ENCODE results near the gene IL4. TPM values are rescaled to one million over a fixed set of nuclear protein-coding genes. Genes with fewer than 3 reads are reported as not detected.

IL4 gene
- total RNA-seq, 4 donors from 2014 or later, result not detected

DNA sequence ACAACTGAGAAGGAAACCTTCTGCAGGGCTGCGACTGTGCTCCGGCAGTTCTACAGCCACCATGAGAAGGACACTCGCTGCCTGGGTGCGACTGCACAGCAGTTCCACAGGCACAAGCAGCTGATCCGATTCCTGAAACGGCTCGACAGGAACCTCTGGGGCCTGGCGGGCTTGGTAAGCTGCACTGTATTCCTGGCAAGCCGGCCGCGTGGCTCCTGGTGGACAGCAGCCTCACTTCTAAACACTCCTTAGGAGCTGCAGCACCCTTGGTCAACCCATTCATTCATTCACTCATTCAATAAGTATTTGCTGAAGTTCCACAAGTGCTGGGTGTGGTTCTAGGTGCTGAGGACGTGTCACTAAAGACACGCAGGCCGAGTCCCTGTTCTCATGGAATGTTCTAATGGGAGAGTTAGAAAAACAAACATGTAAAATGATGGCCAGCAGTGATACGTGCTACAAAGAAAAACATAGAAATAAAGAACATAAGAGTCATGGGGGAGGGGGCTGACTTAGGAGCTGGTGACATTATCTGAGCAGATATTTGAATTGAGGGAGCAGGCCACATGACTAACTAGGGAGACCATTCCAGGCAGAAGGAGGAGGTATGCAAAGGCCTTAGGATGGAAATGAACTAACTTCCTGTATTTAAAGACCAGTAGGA is 6.1 kb downstream of the IL4 start:
- Histone ChIP-seq H3K4me1 (peaks cover 0 to 6% of the 10 kb centered on the region in 2 donors), H3K36me3 (no peaks in the 10 kb centered on the region), H3K27ac (no peak overlapping the region), H3K4me3 (no peak overlapping the region), H3K27me3 (no peaks in the 10 kb centered on the region), H3K9me3 (no peaks in the 10 kb centered on the region)
- intact Hi-C loops (cut with DNase I; ENCODE audit: low total_unique reads), result no loop called here
- TF ChIP-seq POLR2A (IDR thresholded peaks at IDR 0.05), result no peak
- DNase-seq, result no peak

DNA sequence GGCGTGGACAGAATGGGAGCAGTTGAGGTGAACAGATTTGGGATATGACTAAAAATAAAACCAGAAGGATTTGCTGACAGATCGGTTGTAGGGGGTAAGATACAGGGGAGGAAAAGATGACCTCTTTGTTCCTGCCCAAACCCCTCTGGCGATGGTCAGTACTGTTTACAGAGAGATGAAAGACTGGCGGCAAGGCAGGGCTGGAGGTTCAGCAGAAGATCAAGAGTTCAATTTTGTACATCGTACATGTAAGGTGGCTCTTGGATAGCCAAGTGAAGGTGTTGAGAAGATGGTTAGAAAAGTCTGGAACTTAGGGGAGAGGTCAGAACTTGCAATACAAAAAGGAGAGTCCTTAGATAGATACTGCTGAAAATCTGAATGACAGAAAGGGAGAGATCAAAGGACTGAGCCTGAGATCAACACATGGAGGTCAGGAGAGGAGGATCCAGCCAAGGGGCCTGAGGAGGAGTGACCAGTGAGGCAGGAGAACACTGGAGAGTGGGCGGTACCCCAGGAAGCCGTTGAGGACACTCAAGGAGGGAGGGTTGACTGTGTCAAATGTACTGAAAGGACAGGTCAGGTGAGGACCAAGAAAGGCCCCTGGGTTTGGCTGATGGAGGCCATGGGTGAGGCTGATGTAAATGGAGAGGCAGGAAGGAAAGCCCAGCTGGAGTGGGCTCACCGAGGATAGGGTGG is 7.1 kb downstream of the IL4 start:
- DNase-seq, result no peak
- no peaks in the 10 kb centered on the region for H3K36me3 ChIP-seq
- no peaks in the 10 kb centered on the region for H3K9me3 ChIP-seq
- intact Hi-C loops (cut with DNase I; ENCODE audit: low total_unique reads), result no loop called here
- TF ChIP-seq, protein P1, sequence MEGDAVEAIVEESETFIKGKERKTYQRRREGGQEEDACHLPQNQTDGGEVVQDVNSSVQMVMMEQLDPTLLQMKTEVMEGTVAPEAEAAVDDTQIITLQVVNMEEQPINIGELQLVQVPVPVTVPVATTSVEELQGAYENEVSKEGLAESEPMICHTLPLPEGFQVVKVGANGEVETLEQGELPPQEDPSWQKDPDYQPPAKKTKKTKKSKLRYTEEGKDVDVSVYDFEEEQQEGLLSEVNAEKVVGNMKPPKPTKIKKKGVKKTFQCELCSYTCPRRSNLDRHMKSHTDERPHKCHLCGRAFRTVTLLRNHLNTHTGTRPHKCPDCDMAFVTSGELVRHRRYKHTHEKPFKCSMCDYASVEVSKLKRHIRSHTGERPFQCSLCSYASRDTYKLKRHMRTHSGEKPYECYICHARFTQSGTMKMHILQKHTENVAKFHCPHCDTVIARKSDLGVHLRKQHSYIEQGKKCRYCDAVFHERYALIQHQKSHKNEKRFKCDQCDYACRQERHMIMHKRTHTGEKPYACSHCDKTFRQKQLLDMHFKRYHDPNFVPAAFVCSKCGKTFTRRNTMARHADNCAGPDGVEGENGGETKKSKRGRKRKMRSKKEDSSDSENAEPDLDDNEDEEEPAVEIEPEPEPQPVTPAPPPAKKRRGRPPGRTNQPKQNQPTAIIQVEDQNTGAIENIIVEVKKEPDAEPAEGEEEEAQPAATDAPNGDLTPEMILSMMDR (IDR thresholded peaks at IDR 0.05), result no peak
- no peak for TF ChIP-seq POLR2A (IDR thresholded peaks at IDR 0.05)
- no peak overlapping the region for H3K27ac ChIP-seq
- H3K4me3 ChIP-seq, result no peak overlapping the region
- no peaks in the 10 kb centered on the region for H3K27me3 ChIP-seq
- peaks cover 0 to 6% of the 10 kb centered on the region in 2 donors for H3K4me1 ChIP-seq

DNA sequence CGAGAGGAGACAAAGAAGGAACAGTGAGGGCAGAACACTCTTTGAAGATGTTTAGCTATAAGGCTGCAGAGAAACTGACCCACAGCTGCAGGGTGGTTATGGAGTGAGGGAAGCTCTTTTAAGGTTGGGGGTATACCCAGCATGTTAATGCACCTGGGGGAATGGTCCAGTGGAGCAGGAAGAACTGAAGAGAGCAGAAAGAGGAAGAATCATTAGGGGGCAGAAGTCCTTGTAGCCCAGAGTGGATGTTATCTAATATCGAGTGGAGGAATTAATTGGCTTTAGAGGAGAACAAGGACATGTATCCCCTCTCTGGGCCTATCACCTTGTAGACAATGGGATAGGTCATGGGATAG is 7.7 kb downstream of the IL4 start:
- Histone ChIP-seq H3K27ac (no peak overlapping the region), H3K36me3 (no peaks in the 10 kb centered on the region), H3K9me3 (no peaks in the 10 kb centered on the region), H3K4me1 (peaks cover 0 to 6% of the 10 kb centered on the region in 2 donors), H3K27me3 (no peaks in the 10 kb centered on the region), H3K4me3 (no peak overlapping the region)
- DNase-seq, result no peak
- intact Hi-C loops (cut with DNase I; ENCODE audit: low total_unique reads), result no loop called here
- TF ChIP-seq, protein P1 (IDR thresholded peaks at IDR 0.05), result no peak
- no peak for TF ChIP-seq POLR2A (IDR thresholded peaks at IDR 0.05)

DNA sequence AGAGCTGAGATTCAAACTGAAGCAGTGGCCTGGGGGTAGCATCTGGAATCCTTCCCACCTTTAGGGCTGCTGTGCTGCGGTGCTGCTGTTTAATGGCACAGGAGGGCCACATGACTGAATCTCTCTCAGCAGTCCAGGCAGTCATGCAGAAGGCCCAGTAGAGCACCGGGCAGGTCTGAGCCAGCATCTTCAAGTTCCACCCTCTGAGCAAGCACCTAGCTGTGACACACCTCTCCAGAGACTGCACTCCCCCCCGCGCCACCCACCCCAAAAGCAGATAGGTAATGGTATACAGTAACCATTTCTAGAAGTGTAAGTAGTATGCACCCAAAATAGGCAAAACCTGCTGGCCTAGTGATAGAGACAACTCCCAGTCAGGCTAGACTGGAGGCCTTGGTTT is 8.2 kb downstream of the IL4 start:
- peaks cover 0 to 6% of the 10 kb centered on the region in 2 donors for H3K4me1 ChIP-seq
- no peak for DNase-seq
- intact Hi-C loops (cut with DNase I; ENCODE audit: low total_unique reads), result no loop called here
- TF ChIP-seq, protein P1 (IDR thresholded peaks at IDR 0.05), result no peak
- no peak for TF ChIP-seq POLR2A (IDR thresholded peaks at IDR 0.05)
- H3K27me3 ChIP-seq, result no peaks in the 10 kb centered on the region
- H3K36me3 ChIP-seq, result no peaks in the 10 kb centered on the region
- no peaks in the 10 kb centered on the region for H3K9me3 ChIP-seq
- no peak overlapping the region for H3K4me3 ChIP-seq
- no peak overlapping the region for H3K27ac ChIP-seq

DNA sequence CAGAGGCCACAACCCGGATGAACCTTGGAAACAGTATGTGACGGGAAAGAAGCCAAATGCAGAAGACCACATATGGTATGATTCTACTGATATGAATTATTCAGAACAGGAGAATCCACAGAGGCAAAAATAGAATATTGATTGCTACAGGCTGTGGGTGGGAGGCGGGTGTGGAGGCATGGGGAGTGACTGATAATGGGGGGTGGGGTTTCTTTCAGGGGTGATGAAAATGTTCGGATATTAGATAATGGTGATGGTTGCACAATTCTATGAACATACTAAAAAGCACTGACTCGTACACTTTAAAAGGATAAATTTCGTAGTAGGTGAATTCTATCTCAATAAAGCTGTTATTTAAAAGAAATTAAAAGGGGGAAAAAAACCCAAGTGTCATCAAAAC is 10.7 kb downstream of the IL4 start:
- no peak overlapping the region for H3K4me3 ChIP-seq
- no peak for TF ChIP-seq POLR2A (IDR thresholded peaks at IDR 0.05)
- TF ChIP-seq, protein P1 (IDR thresholded peaks at IDR 0.05), result no peak
- H3K9me3 ChIP-seq, result no peaks in the 10 kb centered on the region
- H3K27ac ChIP-seq, result no peak overlapping the region
- no peaks in the 10 kb centered on the region for H3K36me3 ChIP-seq
- no peaks in the 10 kb centered on the region for H3K27me3 ChIP-seq
- intact Hi-C loops (cut with DNase I; ENCODE audit: low total_unique reads), result no loop called here
- DNase-seq, result no peak
- H3K4me1 ChIP-seq, result no peaks in the 10 kb centered on the region

All from uterus (tissue), 4 donors.